ENCODE data around the gene SRSF2.
"Not testable (repeated sequence)": the region's sequence is repeated elsewhere in the genome, so short reads cannot be mapped to it uniquely, and the experiment has no call there.

Gene SRSF2

GRCh38 chr17:76748657-76749056 is 11.5 kb upstream of the SRSF2 start (continued):
- no peak for TF ChIP-seq POU6F1 (CRISPR knock-in tag; IDR thresholded peaks at IDR 0.05; ENCODE audit: borderline replicate concordance, low read depth)

- no peak for TF ChIP-seq ZNF565 (CRISPR knock-in tag; conservative IDR thresholded peaks at IDR 0.05; ENCODE audit: low read depth)
- TF ChIP-seq GLIS3 (CRISPR knock-in tag; IDR thresholded peaks at IDR 0.05) = no peak
- no peak for TF ChIP-seq POU6F1 (CRISPR knock-in tag; IDR thresholded peaks at IDR 0.05; ENCODE audit: borderline replicate concordance, low read depth)
- TF ChIP-seq BACH2 (CRISPR knock-in tag; IDR thresholded peaks at IDR 0.05; ENCODE audit: borderline replicate concordance) = no peak
- no peak for TF ChIP-seq CSDC2 (CRISPR knock-in tag; IDR thresholded peaks at IDR 0.05)
- TF ChIP-seq ZFP3 (CRISPR knock-in tag; IDR thresholded peaks at IDR 0.05) = no peak
- no peak for ATAC-seq
These were observed 10.7 kb upstream of the SRSF2 start for GRCh38 chr17:76747716-76748363.

- ATAC-seq = not testable (repeated sequence)
These were observed 8.7 kb upstream of the SRSF2 start for GRCh38 chr17:76745785-76746184.

- no peak for ATAC-seq
These were observed 7.6 kb upstream of the SRSF2 start for GRCh38 chr17:76744747-76745146.

GRCh38 chr17:76742958-76743357 is 5.8 kb upstream of the SRSF2 start:
- TF ChIP-seq ZNF8 (CRISPR knock-in tag; IDR thresholded peaks at IDR 0.05) = no peak
- TF ChIP-seq TOX (CRISPR knock-in tag; IDR thresholded peaks at IDR 0.05; ENCODE audit: borderline replicate concordance) = no peak
- TF ChIP-seq CREB5 (CRISPR knock-in tag; IDR thresholded peaks at IDR 0.05; ENCODE audit: low read depth) = no peak
- no peak for TF ChIP-seq CSRNP3 (CRISPR knock-in tag; IDR thresholded peaks at IDR 0.05)
- TF ChIP-seq POU6F1 (CRISPR knock-in tag; IDR thresholded peaks at IDR 0.05; ENCODE audit: borderline replicate concordance, low read depth) = no peak
- no peak for TF ChIP-seq BACH2 (CRISPR knock-in tag; IDR thresholded peaks at IDR 0.05; ENCODE audit: borderline replicate concordance)
- no peak for TF ChIP-seq ISL1 (CRISPR knock-in tag; IDR thresholded peaks at IDR 0.05)
- no peak for TF ChIP-seq PATZ1 (CRISPR knock-in tag; IDR thresholded peaks at IDR 0.05; ENCODE audit: borderline replicate concordance)
- no peak for TF ChIP-seq GLIS3 (CRISPR knock-in tag; IDR thresholded peaks at IDR 0.05)
- TF ChIP-seq CSDC2 (CRISPR knock-in tag; IDR thresholded peaks at IDR 0.05) = no peak
- TF ChIP-seq ZNF565 (CRISPR knock-in tag; conservative IDR thresholded peaks at IDR 0.05; ENCODE audit: low read depth) = no peak
- no peak for TF ChIP-seq TSHZ2 (CRISPR knock-in tag; IDR thresholded peaks at IDR 0.05)
- no peak for TF ChIP-seq ARNTL (CRISPR knock-in tag; IDR thresholded peaks at IDR 0.05; ENCODE audit: borderline replicate concordance, low read depth)
- ATAC-seq = no peak

More at GRCh38 chr17:76744747-76745146, 7.6 kb upstream of the SRSF2 start:
- TF ChIP-seq ESRRG (CRISPR knock-in tag; IDR thresholded peaks at IDR 0.05) (no peak), TOX (CRISPR knock-in tag; IDR thresholded peaks at IDR 0.05; ENCODE audit: borderline replicate concordance) (no peak)
